Esophagus squamous epithelium (tissue), 4 donors: ENCODE measurements around the gene ARHGAP26.

Experiments used
- CTCF ChIP-seq, 6 experiments: fragments of 450-650 bp in 4 of 6; fragments of 200-600 bp in 2 of 6; sonication (generic) in 2 of 6; IDR thresholded peaks; one replicate each; pipeline ENCODE4 v1.5.1; 2016 to 2019; ENCODE audit warnings: antibody characterized with exemption in 6 of 6, mild to moderate bottlenecking in 4 of 6, moderate library complexity in 4 of 6
- POLR2A ChIP-seq, 4 donors: fragments of 450-650 bp; IDR thresholded peaks; one replicate each; pipeline ENCODE4 v1.6.1; 2017; ENCODE audit warnings: antibody characterized with exemption in 4 of 4, mild to moderate bottlenecking in 4 of 4, moderate library complexity in 3 of 4

GRCh38 chr5:143072734-143073133, 302.6 kb downstream of the ARHGAP26 start:
- TF ChIP-seq CTCF (IDR thresholded peaks at IDR 0.05) (no peak), POLR2A (IDR thresholded peaks at IDR 0.05) (no peak)
